H1 (cell line): Measurements from ENCODE around the gene WWC2. TPM values are rescaled to one million over a fixed set of nuclear protein-coding genes. Genes with fewer than 3 reads are reported as not detected.

Experiments used
- BRCA1 ChIP-seq: IDR thresholded peaks from 2 replicates; pipeline ENCODE4 v1.6.1; 2012; ENCODE audit warnings: low read depth, low read length, improper control_type of control experiment
- CBX8 ChIP-seq: fragments of 300-800, 300-1000 bp; sonication (generic); IDR thresholded peaks from 2 replicates; pipeline ENCODE4 v1.7.1; 2016; ENCODE audit warnings: low read depth, low read length, borderline replicate concordance
- EGR1 ChIP-seq: IDR thresholded peaks from 2 replicates; pipeline ENCODE4 v1.6.1; 2011; ENCODE audit warnings: low read depth, low read length, borderline replicate concordance
- GTF2F1 ChIP-seq: IDR thresholded peaks from 2 replicates; pipeline ENCODE4 v1.6.1; 2012; ENCODE audit warnings: low read depth, low read length, improper control_type of control experiment, borderline replicate concordance
- POLR2AphosphoS5 ChIP-seq: IDR thresholded peaks from 2 replicates; pipeline ENCODE4 v1.6.1; 2011; ENCODE audit warnings: low read depth, low read length
- SIX5 ChIP-seq: IDR thresholded peaks from 2 replicates; pipeline ENCODE4 v1.6.1; 2011; ENCODE audit warnings: mild to moderate bottlenecking, low read depth, low read length
- SP1 ChIP-seq: IDR thresholded peaks from 2 replicates; pipeline ENCODE4 v1.6.1; 2011; ENCODE audit warnings: low read depth, low read length
- SP4 ChIP-seq: IDR thresholded peaks from 2 replicates; pipeline ENCODE4 v1.6.1; 2012; ENCODE audit warnings: low read length, inconsistent platforms
- TAF7 ChIP-seq: optimal IDR thresholded peaks from 2 replicates; pipeline ENCODE3; 2011; ENCODE audit warnings: low read depth, mild to moderate bottlenecking, inconsistent platforms, low read length, moderate library complexity, borderline replicate concordance
- polyA plus RNA-seq, 7 experiments: library from polyadenylated mRNA; depleted of rRNA in 3 of 7; stranded (reverse) in 5 of 7; unstranded in 2 of 7; fragments of >200 nt in 5 of 7; fragments of 200-250 nt in 2 of 7; gene quantifications; 1 replicate in 5 of 7; 2 replicates in 1 of 7; 4 replicates in 1 of 7; pipeline versions ENCODE4 v1.2.1 to v1.2.3, GENCODE V29; 2011 to 2013; ENCODE audit warnings: missing spikeins in 2 of 7, mixed read lengths in 2 of 7
- total RNA-seq: library from RNA; stranded (reverse); fragmentation: NEBNext Ultra II Directional; extraction: Animal tissue kit (Norgen Biotek cat#: 25700); gene quantifications from 2 replicates; pipeline ENCODE4 v1.2.1, GENCODE V29; 2021
- TF ChIP-seq, protein P1 (sequence below): IDR thresholded peaks from 2 replicates; pipeline ENCODE4 v1.6.1; 2011; ENCODE audit warnings: low read length, improper control_type of control experiment
- TF ChIP-seq, protein P2 (sequence below): fragments of 300-600 bp; sonication (generic); IDR thresholded peaks from 2 replicates; pipeline ENCODE4 v1.7.1; 2012; ENCODE audit warnings: low read length, moderate library complexity, mild to moderate bottlenecking, inconsistent platforms; ENCODE audit not compliant: insufficient replicate concordance

The WWC2 gene
- total and polyA plus RNA-seq, 2 of the 8 experiments (the other 6 are each of a cell fraction or from before 2014, with no cell fraction given): 17.6 to 135 TPM

DNA sequence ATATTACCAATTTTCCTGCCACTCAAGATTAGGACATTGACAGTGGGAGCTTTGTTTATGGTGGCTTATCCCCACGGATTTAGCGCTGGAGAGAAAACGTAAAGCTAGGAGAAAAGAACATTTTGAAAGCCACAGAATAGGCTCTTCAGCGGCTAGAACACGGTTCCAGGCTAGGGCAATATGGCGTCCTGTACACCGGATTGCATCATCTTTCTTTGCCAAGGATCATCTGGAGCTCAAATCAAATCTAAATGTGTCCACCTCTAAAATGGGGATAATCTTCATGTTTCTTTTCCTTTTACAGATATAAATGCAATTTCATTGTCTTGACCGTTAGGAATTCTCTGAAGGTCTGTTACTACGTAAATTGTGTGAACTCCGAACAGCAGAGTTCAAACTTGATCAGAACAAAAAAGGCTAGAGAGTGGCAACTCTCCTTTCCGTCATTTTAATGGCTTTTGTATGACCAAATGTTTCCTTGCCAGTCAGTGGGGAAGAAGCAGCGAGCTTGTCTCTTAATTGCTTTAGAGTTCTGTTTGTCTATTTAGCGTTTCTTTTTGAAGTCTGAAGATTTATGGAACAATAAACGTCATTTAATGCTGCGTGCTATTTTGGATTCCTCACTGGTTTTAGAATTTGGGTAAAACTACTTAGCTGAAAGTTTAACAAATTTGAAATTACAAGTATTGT, 2.6 kb upstream of the WWC2 start (continued):
- TF ChIP-seq, protein P1, sequence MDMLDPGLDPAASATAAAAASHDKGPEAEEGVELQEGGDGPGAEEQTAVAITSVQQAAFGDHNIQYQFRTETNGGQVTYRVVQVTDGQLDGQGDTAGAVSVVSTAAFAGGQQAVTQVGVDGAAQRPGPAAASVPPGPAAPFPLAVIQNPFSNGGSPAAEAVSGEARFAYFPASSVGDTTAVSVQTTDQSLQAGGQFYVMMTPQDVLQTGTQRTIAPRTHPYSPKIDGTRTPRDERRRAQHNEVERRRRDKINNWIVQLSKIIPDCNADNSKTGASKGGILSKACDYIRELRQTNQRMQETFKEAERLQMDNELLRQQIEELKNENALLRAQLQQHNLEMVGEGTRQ: no peak
- no peak for TF ChIP-seq CBX8
- TF ChIP-seq, protein P2, sequence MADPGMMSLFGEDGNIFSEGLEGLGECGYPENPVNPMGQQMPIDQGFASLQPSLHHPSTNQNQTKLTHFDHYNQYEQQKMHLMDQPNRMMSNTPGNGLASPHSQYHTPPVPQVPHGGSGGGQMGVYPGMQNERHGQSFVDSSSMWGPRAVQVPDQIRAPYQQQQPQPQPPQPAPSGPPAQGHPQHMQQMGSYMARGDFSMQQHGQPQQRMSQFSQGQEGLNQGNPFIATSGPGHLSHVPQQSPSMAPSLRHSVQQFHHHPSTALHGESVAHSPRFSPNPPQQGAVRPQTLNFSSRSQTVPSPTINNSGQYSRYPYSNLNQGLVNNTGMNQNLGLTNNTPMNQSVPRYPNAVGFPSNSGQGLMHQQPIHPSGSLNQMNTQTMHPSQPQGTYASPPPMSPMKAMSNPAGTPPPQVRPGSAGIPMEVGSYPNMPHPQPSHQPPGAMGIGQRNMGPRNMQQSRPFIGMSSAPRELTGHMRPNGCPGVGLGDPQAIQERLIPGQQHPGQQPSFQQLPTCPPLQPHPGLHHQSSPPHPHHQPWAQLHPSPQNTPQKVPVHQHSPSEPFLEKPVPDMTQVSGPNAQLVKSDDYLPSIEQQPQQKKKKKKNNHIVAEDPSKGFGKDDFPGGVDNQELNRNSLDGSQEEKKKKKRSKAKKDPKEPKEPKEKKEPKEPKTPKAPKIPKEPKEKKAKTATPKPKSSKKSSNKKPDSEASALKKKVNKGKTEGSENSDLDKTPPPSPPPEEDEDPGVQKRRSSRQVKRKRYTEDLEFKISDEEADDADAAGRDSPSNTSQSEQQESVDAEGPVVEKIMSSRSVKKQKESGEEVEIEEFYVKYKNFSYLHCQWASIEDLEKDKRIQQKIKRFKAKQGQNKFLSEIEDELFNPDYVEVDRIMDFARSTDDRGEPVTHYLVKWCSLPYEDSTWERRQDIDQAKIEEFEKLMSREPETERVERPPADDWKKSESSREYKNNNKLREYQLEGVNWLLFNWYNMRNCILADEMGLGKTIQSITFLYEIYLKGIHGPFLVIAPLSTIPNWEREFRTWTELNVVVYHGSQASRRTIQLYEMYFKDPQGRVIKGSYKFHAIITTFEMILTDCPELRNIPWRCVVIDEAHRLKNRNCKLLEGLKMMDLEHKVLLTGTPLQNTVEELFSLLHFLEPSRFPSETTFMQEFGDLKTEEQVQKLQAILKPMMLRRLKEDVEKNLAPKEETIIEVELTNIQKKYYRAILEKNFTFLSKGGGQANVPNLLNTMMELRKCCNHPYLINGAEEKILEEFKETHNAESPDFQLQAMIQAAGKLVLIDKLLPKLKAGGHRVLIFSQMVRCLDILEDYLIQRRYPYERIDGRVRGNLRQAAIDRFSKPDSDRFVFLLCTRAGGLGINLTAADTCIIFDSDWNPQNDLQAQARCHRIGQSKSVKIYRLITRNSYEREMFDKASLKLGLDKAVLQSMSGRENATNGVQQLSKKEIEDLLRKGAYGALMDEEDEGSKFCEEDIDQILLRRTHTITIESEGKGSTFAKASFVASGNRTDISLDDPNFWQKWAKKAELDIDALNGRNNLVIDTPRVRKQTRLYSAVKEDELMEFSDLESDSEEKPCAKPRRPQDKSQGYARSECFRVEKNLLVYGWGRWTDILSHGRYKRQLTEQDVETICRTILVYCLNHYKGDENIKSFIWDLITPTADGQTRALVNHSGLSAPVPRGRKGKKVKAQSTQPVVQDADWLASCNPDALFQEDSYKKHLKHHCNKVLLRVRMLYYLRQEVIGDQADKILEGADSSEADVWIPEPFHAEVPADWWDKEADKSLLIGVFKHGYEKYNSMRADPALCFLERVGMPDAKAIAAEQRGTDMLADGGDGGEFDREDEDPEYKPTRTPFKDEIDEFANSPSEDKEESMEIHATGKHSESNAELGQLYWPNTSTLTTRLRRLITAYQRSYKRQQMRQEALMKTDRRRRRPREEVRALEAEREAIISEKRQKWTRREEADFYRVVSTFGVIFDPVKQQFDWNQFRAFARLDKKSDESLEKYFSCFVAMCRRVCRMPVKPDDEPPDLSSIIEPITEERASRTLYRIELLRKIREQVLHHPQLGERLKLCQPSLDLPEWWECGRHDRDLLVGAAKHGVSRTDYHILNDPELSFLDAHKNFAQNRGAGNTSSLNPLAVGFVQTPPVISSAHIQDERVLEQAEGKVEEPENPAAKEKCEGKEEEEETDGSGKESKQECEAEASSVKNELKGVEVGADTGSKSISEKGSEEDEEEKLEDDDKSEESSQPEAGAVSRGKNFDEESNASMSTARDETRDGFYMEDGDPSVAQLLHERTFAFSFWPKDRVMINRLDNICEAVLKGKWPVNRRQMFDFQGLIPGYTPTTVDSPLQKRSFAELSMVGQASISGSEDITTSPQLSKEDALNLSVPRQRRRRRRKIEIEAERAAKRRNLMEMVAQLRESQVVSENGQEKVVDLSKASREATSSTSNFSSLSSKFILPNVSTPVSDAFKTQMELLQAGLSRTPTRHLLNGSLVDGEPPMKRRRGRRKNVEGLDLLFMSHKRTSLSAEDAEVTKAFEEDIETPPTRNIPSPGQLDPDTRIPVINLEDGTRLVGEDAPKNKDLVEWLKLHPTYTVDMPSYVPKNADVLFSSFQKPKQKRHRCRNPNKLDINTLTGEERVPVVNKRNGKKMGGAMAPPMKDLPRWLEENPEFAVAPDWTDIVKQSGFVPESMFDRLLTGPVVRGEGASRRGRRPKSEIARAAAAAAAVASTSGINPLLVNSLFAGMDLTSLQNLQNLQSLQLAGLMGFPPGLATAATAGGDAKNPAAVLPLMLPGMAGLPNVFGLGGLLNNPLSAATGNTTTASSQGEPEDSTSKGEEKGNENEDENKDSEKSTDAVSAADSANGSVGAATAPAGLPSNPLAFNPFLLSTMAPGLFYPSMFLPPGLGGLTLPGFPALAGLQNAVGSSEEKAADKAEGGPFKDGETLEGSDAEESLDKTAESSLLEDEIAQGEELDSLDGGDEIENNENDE: no peak
- TF ChIP-seq SP4: no peak
- TF ChIP-seq SIX5: no peak
- no peak for TF ChIP-seq SP1
- no peak for TF ChIP-seq GTF2F1
- no peak for TF ChIP-seq POLR2AphosphoS5
- no peak for TF ChIP-seq TAF7
- TF ChIP-seq BRCA1: no peak
- TF ChIP-seq EGR1: no peak
